ENCODE data around the gene BHLHA9. TPM values are rescaled to one million over a fixed set of nuclear protein-coding genes. Genes with fewer than 3 reads are reported as not detected.

The BHLHA9 gene
- total RNA-seq, 1 experiment from 2014 or later, result 0.21 TPM

GRCh38 chr17:1315409-1315808, 45.2 kb downstream of the BHLHA9 start:
- ATAC-seq, result no peak
- intact Hi-C loops (cut with micrococcal nuclease; ENCODE audit: unreplicated experiment) (no loop called here), in situ Hi-C loops (cut with HindIII; ENCODE audit: low pct_unique_long_range_greater_than_20kb, low sequenced_read_pairs) (no loop called here)
- no peak for DNase-seq (ENCODE audit: low read depth, low spot score)
- BruUV-seq (replicated peaks), result no TSS peak
- ChIA-PET POLR2A (no interaction called here), CTCF (interaction anchor here (0.7 kb wide), 1 partner anchor 16 kb away, joined by 4 read pairs; no protein-coding TSS in a partner anchor)
- Histone ChIP-seq H3K27ac (ENCODE audit: low read length) (no peak overlapping the region), H3K36me3 (ENCODE audit: control insufficient read depth, insufficient read depth, low read length) (no peaks in the 10 kb centered on the region), H3K9me3 (ENCODE audit: control insufficient read depth, insufficient read depth, low read depth, low read length) (no peaks in the 10 kb centered on the region), H3K27me3 (ENCODE audit: control insufficient read depth, insufficient read depth, low read length) (no peaks in the 10 kb centered on the region; the same call in 1 of the 2 replicates), H3K4me3 (ENCODE audit: low read depth in 2 of 2, low read length in 2 of 2) (no peak overlapping the region), H3K4me1 (ENCODE audit: control insufficient read depth, insufficient read depth, low read length) (no peaks in the 10 kb centered on the region)
- TF ChIP-seq REST (IDR thresholded peaks at IDR 0.05; ENCODE audit: insufficient read depth in 1 of 2, low read depth in 2 of 2, low read length in 1 of 2) (no peak), CTCF (IDR thresholded peaks at IDR 0.05) (no peak), SIN3A (IDR thresholded peaks at IDR 0.05; ENCODE audit: borderline replicate concordance, insufficient read depth, low read depth, low read length) (no peak), POLR2AphosphoS5 (IDR thresholded peaks at IDR 0.05; ENCODE audit: low read depth, low read length) (no peak), TCF7L2 (IDR thresholded peaks at IDR 0.05; ENCODE audit: low read depth, low read length) (no peak)

DNA sequence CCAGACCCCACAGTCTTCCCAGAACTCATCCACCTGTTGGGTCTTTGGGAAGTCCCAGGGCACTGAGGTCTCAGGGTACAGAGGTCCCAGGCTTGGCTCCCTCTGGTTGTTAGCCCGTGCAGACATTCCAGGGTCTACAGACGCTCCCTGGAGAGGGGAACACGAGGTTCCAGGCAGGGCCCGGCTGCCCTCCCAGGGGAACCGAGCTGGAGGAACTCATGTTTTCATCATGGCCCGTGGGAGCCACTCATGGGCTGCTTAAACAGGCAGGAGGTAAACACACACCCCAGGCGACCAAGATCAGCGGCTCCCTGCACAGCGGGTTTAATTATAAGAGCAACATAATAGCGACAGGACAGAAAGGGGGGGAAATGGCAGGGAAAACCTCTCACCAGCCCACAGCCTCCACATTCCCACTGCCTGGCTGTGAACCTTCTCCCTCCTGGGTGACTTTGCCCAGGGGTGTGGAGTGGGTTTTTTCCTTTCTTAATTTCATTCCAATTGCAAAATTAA, 45.7 kb downstream of the BHLHA9 start:
- intact Hi-C loops (cut with micrococcal nuclease; ENCODE audit: unreplicated experiment), result no loop called here
- BruUV-seq (replicated peaks), result no TSS peak
- no peaks in the 10 kb centered on the region for H3K9me3 ChIP-seq (ENCODE audit: control insufficient read depth, insufficient read depth, low read depth, low read length)
- ChIA-PET POLR2A (no interaction called here), CTCF (interaction anchor here (0.7 to 1.6 kb wide), 2 partner anchors 16 to 17 kb away, joined by 4 read pairs; no protein-coding TSS in a partner anchor)
- no peak for DNase-seq (ENCODE audit: low read depth, low spot score)
- H3K27me3 ChIP-seq (ENCODE audit: control insufficient read depth, insufficient read depth, low read length), result no peaks in the 10 kb centered on the region; the same call in 1 of the 2 replicates
- no peak overlapping the region for H3K4me3 ChIP-seq (ENCODE audit: low read depth in 2 of 2, low read length in 2 of 2)
- in situ Hi-C loops (cut with HindIII; ENCODE audit: low pct_unique_long_range_greater_than_20kb, low sequenced_read_pairs), result no loop called here
- no peaks in the 10 kb centered on the region for H3K4me1 ChIP-seq (ENCODE audit: control insufficient read depth, insufficient read depth, low read length)
- no peak overlapping the region for H3K27ac ChIP-seq (ENCODE audit: low read length)
- TF ChIP-seq CTCF (IDR thresholded peaks at IDR 0.05), result no peak
- no peak for TF ChIP-seq SIN3A (IDR thresholded peaks at IDR 0.05; ENCODE audit: borderline replicate concordance, insufficient read depth, low read depth, low read length)
- TF ChIP-seq POLR2AphosphoS5 (IDR thresholded peaks at IDR 0.05; ENCODE audit: low read depth, low read length), result no peak
- TF ChIP-seq REST (IDR thresholded peaks at IDR 0.05; ENCODE audit: insufficient read depth in 1 of 2, low read depth in 2 of 2, low read length in 1 of 2), result no peak
- no peak for TF ChIP-seq TCF7L2 (IDR thresholded peaks at IDR 0.05; ENCODE audit: low read depth, low read length)
- no peak for ATAC-seq
- no peaks in the 10 kb centered on the region for H3K36me3 ChIP-seq (ENCODE audit: control insufficient read depth, insufficient read depth, low read length)

Measured in Panc1 (cell line).